ENCODE data around the gene ADAM8. TPM values are rescaled to one million over a fixed set of nuclear protein-coding genes. Genes with fewer than 3 reads are reported as not detected.

ADAM8 gene
- total RNA-seq, 1 experiment from 2014 or later: 4.2 TPM

DNA sequence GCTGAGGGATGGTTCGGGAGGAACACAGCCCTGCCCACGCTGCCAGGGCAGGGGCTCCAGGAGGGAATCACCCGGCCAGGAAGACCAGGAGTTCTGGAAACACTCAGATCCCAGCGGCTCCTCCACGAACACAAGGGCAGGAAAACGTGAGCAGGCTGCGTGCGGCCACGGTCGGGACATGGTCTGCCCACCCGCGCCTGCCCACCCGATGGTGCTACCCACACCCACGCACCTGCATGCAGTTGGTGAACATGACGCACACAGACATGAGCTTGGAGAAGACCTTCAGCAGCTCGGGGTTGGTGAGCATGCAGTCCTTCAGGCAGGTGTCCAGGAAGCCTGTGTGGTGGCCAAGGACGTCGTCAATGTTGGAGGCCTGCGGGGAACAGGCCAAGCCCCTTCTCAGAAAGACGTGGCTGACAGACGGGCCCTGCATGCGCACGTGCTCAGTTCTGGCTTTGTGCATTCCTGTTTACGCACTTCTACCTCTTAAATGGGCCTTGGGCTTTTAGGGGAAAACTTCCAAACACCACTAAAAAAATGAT is 6.2 kb upstream of the ADAM8 start:
- DNase-seq (ENCODE audit: low read depth): no peak

DNA sequence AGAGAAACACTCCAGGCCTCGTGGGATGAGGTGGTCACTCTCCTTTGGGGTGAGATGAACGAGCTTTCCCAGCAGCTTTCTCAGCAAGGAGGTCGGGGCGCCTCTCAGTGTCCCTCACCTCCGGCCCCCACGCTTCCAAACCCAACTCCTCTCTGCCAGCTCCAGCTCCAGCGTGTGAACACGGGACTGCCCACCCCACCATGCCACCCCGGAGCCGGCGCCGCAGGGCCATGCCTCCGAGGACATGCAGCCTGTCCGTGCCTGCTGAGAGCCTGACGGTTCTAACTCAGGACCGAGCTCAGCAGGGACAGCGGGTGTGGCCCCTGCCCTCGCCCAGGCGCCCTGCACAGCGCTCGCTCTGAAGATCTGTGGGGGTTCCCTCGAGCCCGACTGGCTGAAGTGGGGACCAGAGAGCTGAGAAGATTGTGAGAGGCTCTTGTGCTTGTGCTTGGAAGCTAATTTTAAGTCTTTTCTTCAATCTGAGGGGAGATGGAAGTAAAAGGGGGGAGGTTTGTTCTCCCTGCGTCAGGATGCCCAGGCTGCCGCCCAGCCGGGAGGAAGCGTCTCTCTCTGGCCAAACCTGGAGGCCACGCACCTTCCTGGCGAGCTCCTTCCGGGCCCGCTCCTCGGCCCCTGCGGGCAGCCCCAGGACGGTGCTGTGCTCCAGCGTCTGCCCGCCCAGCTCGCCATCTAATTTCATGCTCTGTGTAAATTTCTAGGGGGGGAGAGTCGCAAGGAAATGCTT is 5.1 kb upstream of the ADAM8 start:
- DNase-seq (ENCODE audit: low read depth): no peak

DNA sequence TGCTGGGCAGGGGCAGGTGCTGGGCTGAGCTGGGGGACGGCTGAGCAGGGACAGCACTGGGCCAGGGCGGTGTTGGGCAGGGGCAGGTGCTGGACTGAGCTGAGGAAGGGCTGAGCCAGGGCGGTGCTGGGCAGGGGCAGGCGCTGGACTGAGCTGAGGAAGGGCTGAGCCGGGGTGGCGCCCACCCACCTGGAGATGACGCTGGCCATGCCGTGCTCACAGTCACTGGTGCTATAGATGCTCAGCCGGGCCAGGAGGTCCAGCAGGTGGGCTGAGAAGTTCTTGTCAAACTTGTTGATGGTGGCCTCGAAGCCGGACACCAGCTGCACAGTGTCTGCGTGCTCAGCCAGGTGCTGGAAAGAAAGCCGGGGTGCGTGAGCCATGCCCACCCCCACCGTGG is 4.4 kb upstream of the ADAM8 start:
- DNase-seq (ENCODE audit: low read depth): no peak

DNA sequence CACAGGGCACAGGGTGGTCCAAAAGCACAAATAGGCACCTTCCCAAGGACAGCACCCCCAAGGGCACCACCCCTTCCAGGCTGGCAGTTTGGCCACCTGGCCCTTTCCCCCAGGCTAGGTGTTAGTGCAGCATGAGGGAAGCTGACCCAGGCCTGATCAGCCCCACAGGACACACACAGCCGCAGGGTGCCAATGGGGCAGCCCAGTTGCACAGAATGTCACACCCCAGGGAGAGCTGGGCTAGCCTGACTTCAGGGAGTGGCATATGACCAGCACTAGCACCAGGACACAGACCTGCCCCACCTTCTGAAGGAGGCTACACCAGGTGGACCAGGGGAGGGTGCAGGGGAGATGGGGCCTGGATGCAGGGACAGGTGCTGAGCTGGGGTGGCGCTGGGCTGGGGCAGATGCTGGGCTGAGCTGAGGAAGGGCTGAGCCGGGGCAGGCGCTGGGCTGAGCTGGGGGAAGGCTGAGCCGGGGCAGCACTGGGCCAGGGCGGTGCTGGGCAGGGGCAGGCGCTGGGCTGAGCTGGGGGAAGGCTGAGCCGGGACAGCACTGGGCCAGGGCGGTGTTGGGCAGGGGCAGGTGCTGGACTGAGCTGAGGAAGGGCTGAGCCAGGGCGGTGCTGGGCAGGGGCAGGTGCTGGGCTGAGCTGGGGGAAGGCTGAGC is 3.9 kb upstream of the ADAM8 start:
- no peak for DNase-seq (ENCODE audit: low read depth)

DNA sequence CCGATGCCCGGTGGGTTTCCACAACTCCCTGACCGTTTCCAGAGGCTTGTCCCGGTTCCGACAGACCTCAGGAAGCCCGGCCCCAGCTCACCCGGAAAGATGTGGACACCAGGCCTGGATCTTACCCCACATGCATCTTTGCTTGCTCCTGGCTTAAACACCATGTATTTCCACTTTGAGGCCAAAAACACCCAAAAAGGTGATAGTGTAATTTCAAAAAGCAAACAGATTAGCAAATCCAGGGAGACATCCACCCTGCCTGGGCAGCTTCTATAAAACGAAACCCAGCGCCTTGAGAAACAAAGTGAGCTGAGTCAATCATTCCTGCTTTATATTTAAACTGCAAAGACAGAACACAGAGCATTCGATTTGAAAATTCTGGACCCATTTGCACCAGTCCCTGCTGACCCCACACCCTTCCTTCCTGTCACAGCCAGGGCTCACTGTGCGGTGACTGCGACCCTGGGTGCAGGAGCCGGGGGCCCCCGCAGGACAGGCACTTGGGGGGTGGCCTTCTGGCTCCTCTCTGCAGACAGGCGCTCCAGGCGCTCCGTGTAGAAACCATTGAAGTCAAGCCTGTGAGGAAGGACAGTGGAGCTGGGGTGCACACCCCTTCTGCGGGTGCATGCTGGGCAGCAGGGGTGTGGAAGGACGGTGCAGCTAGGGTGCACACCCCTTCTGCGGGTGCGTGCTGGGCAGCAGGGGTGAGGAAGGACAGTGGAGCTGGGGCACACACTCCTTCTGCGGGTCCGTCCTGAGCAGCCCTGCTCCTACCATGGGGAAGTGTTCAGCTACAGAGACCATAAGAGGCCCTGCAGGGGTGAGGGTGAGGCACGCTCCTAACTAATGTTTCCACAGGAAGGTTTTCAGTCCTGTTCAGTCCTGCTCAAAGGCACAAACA is 2.9 kb upstream of the ADAM8 start:
- DNase-seq (ENCODE audit: low read depth): no peak

DNA sequence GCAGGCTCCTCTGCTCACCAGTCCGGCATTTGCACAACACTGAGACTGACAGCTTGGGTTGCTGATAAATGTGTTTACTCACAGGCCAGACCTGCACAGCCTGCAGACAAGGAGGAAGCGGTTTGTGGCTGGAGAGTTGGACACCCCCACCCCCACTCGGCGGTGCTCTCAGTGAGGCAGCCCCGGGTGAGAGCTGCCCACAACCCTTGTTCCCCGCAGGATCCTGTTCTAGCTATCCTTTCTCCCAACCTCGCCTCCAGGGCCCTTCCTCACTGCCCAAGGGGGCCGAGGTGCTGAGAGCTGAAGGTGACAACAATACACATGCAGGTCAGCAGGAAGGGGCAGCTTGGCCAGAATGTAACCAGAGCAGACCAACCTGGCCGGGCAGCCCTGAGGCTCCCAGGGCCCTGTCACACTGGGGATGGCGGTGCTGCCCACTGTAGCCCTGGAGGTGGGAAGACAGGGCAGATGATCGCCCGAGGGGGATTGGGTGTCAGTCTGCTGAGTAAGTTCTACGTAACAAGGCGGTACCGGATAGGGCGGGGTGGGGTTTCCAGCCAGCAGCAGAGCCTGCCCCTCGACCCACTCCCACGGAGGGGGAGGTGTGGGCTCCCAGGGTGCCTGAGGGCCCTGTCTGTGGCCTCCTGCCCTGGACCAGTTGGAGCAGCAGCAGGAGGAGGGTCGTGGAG is 2.1 kb upstream of the ADAM8 start:
- peak; percentile 91 for DNase-seq (ENCODE audit: low read depth)

DNA sequence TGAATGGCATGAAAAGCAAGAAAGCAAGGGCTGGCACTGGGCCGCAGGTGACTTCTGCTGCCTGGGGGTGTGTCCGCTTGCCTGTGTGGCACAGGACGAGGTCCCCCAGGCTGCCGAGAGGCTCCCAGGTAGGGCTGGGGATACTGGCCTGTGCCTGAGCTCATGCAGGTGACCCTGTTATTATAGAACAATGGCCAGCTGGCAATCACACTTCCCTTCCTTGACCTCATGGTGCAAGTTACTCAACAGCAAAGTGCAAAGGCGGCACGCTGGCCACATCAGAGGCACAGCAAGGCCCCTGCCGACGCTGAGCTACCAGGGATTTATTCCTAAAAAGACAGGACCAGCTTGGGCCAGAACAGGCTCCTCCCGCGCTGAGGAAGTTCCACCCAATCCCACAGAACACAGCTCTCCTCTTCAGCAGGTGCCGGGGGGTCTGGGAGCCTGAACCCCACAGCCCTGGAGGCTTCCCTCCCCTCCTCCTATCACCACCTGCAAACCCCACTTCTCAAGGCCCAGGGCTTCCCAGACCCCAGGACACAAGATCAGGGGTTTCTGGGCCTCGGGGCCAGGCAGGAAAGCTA is 1.4 kb upstream of the ADAM8 start:
- no peak for DNase-seq (ENCODE audit: low read depth)

DNA sequence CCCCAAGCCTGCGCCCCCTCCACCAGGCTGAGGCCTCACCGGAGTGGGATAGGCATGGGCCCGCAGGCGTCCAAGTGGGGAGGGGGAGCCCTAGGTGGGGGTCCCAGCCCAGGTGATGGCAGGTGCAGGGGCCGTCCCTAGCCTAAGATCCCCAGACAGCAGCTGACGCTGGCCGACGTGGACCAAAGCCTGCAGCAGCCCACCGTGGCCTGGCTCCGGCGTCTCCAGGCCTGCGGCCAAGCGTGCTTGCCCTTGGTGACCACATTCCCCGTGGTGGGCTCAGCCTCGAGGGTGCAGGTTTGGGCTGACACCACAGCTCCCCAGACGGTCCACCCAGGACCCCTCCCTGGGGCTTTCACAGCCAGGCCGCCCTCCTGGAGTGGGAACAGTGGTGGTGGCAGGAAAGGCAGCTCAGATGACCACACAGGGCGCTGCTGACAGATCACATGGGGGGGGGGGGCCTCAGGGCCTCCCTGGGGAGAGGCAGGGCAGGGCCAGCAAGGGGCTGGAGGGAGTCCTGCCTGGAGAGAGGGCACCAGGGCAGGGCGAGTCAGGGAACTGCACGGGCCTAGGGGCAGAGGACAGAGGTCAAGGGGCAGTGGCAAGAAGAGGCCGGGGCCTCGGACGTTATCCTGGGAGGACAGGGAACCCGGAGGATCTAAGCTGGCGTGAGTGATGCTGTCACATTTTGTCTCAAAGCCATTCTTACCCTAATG is 767 bp upstream of the ADAM8 start:
- no peak for DNase-seq (ENCODE audit: low read depth)

DNA sequence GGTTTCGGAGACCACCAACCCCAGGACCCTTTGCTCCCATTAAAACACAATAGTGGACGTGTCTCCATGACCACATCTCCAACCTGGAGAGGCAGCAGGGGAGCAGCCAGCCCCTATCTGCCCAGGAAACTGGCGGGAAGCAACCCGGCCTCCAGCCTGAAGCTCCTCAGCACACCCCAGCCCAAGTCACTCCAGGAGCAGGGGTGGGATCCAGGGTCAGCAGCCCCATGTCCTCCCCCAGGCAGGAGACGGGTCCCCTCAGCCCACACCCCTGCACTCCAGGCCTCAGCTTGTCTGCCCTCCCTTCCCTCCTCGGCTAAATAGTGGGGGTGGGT is 601 bp downstream of the ADAM8 start:
- no peak for DNase-seq (ENCODE audit: low read depth)

DNA sequence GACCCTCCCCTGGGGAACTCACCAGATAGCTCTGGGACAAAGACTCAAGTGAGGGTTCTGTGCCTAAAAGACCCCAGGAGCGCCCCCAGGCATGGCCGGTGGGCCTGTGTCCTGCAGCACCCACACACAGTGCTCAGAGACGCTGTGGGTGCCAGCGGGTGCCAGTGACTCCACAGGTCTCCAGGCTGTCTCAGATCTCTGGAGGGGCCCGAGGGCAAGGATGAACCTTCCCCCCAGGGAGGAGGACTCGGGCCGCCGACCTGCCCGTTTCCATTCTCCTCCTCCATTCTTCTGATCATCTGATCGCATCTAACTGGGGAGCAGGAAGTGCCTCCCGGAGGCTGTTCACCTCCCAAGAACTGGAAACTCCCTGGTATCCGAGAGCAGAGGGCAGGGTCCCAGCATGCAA is 980 bp downstream of the ADAM8 start:
- no peak for DNase-seq (ENCODE audit: low read depth)

DNA sequence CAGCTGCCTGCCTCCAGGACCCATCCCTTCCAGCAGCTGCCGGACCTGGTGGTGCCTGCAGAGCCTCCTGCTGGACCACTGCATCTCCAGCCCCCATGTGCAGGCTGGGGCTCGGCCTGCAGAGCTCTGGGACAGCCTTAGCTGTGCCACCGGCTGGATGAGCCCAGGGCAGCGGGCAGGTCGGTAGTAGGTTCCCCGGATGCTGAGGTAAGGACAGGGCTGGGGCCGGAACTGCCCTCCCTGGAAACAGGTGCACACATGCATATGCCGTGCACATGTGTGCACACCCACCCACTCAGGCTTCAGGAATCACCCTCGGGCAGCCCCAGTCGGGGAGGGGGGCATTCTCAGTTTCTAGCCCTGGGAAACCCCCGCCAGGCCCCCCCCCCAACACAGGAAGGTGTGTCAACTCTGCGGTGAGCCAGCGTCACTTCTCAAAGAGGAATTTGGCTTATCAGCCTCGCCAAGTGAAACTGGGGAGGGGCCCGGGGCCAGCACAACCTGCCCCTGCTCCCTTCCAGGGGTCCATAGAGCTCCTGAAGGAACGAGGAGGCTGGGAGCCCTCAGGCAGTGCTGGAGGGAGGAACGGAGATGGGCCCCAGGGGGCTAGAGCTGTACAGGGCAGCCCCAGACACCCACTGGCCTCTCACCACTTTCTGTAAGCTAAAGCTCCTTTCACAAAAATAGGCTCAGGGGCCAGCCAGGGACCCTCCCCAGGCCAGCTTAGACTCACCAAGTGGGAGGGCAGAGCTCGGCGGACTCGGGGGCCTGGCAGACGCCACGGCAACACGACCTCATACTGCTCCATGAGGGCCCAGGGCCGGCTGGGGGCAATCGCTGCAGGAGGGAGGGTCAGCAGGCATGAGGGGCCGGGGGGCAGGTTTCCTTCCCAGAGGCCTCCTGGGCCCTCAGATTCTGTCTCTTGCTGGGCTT is 1.7 kb downstream of the ADAM8 start:
- DNase-seq (ENCODE audit: low read depth): no peak

DNA sequence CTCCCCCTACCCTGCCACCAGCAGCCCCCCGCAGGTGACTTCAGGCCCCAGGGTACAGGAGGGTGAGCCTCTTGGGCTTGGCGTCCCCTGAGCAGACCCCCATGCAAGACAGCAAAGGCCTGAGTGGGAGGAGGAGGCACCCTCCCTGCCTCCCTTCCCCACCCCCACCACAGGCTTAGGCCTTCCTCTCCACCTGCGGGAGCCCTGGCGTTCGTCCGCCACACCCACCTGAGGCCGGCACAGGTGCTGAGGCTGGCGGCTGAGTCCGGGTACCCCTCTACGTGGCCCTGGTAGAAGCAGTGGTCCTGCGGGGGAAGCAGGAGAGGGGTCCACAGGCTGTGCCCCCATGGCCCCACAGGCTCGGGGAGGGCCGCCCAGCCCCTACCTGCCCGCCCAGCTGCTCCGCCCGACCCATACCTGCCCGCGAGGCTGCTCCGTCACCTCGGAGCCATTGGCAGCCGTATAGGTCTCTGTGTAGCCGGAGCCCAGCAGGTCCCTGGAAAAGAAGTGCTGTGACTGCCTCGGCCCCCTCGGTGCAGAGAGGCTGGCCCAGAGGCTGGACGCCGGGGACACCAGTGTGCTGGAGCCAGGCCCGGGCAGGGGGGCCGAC is 3.0 kb downstream of the ADAM8 start:
- DNase-seq (ENCODE audit: low read depth): no peak

DNA sequence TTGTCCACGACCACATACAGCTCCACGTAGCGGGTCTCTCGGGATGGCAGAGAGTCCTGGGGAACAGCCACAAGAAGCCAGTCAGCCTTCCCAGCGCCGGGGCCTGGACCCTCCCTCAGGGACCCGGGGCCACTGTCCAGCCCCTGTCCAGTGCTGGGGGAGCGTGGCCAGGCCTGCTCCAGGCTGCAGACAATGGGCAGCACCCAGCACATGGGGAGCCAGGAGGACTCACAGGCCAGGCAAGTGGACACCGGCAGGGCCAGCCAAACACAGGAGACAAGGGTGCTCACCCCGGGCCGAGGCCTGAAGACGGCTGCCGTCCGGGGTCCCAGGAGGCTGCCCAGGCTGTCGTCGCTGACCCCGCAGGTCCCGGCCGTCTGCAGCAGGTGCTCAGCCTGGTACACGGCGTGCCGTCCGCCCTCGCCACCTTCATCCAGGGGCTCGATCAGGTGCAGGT is 3.7 kb downstream of the ADAM8 start:
- DNase-seq (ENCODE audit: low read depth): no peak

DNA sequence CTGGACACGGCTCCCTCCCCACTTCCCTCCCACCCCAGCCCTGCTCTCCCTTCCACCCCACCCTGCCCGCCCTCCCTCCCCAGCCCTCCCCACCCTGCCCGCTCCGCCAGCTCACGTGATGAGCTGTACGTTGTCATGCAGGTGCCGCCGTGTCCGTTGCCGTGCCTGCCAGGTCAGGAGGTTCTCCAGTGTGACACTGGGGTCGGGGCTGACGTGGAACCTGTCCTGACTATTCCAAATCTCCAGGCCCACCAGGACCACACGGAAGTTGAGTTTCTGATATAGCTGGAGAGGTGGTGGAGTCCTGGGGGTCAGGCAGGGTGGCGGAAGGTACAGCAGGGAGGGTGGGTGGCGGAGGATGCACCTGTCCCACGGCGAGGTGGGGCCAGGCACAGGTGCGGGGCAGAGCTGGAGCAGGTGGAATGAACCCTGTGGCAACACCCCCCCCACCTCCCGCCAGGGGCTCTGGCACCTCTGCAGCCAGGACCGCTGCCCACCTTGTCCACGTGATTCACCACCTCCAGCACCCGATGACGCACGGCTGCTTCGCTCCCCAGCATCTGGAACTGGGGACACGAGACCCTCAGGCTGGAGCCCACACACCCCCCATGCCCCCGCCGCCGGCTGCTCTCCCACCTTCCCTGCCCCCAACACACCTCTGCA is 4.2 kb downstream of the ADAM8 start:
- no peak for DNase-seq (ENCODE audit: low read depth)

DNA sequence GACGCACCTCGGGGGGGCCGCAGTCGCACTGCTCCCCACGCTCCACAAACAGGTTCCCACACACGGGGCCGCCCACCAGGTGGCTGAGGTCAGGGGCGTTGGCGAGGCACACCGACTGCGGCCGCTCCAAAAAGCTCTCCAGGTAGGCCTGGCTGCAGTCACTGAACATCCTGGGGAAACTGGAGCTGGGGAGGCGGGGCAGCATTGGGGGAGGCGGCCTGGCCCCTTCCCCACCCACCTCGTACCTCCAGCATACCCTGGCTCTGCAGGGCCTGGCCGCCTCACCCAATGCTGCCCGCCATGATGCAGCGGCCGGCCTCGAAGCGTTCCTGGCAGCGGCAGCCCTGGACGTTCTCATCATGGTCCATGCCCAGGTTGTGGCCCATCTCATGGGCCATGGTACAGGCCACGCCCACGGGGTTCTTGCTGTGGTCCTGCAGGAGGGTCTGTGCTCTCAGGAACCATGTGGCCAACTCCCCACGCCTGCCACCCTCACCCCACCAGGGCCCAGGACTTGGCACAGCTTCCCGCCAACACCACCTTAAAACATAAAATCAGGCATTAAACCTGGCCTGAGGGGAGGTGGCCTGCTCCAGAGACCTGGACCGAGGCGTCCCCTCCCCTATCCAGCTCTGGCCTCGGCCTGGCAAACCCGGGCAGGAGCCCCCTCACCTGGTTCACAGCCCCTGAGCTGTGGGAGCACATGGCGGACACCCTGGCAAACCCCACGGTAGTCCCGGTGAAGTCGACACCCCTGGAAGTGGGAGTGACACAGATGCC is 5.0 kb downstream of the ADAM8 start:
- DNase-seq (ENCODE audit: low read depth): no peak

DNA sequence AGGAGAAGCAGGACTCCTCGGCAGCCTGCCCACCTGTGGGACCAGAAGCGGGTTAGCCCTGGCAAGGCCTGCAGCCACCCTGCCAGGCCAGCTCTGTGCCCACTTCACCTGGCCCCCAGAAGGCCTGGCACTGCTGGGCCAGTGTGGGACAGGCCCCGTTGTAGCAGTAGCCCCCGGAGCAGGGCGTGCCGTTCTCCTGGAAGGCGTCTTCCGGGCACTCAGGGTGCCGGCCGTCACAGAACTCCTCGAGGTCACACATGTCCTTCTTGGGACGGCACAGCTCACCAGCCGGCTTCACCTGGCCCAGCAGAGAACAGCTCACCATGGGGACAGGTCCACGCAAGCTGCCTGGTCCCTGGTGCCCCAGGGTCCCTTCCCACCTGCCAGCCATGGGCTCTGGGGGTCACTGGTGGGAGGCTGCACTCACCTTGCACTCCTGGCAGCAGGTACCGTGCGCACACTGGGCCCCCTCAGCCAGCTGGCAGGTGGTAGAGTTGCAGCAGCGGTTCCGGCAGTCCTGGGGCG is 5.8 kb downstream of the ADAM8 start:
- DNase-seq (ENCODE audit: low read depth): no peak

DNA sequence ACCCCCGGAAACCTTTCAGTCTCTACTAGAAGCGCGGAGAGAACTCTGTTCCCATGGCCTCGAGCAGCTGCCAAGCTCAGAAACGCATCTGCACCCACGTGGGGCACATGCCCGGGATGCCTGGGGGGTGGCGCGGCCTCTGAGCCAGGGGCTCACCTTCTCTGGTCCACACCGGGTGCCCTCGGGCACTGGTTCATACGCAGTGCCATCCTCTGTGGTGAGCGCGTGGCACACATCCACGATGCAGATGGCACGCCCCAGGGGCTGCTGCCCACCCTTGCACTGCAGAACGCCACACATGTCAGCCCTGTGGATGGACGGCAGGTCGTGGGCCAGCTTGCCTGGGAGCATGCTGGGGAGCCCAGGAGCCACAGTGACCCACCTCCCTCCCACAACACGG is 6.5 kb downstream of the ADAM8 start:
- DNase-seq (ENCODE audit: low read depth): no peak

Data from HT1080 (cell line).